Kidney (tissue), 14 donors: ENCODE measurements around the gene ELOA. TPM values are rescaled to one million over a fixed set of nuclear protein-coding genes. Genes with fewer than 3 reads are reported as not detected.
"Not testable (repeated sequence)": the region's sequence is repeated elsewhere in the genome, so short reads cannot be mapped to it uniquely, and the experiment has no call there.

Experiments
- DNase-seq, 5 donors: peaks; one replicate each; pipeline ENCODE4 v3.0.0-alpha.2; 2013 to 2020
- FAIRE-seq: peaks from 2 replicates; lab custom pipeline; 2012; peaks lifted over from hg19 to GRCh38; lab: Jason Lieb, UNC
- H3K27ac ChIP-seq, 2 donors: one replicate each; pipeline ENCODE4 v1.7.0; 2013; ENCODE audit warnings: low read depth in 2 of 2, low read length in 2 of 2, inconsistent platforms in 1 of 2
- H3K27me3 ChIP-seq: one replicate; pipeline ENCODE4 v1.7.1; 2013; ENCODE audit warnings: low read length, inconsistent platforms; ENCODE audit not compliant: control insufficient read depth, insufficient read depth
- H3K36me3 ChIP-seq, 3 donors: one replicate each; pipeline versions ENCODE4 v1.7.0 to v1.7.1; 2013; ENCODE audit warnings: low read length in 3 of 3, control low read depth in 1 of 3, inconsistent platforms in 1 of 3; ENCODE audit not compliant: insufficient read depth in 3 of 3, control insufficient read depth in 2 of 3
- H3K4me1 ChIP-seq, 3 donors: one replicate each; pipeline versions ENCODE4 v1.7.0 to v1.7.1; 2013; ENCODE audit warnings: low read length in 3 of 3, inconsistent platforms in 1 of 3, low read depth in 1 of 3; ENCODE audit not compliant: control insufficient read depth in 2 of 3, insufficient read depth in 2 of 3
- H3K4me3 ChIP-seq, 3 donors: one replicate each; pipeline versions ENCODE4 v1.7.0 to v1.8.1; 2013; ENCODE audit warnings: low read length in 3 of 3, control low read depth in 1 of 3, inconsistent platforms in 1 of 3
- H3K9ac ChIP-seq, 3 donors: one replicate each; pipeline versions ENCODE4 v1.7.0 to v1.7.1; 2013; ENCODE audit warnings: low read length in 3 of 3, control low read depth in 1 of 3, inconsistent platforms in 1 of 3
- H3K9me3 ChIP-seq, 3 donors: one replicate each; pipeline versions ENCODE4 v1.7.0 to v1.7.1; 2013; ENCODE audit warnings: low read length in 3 of 3, control low read depth in 1 of 3, inconsistent platforms in 1 of 3; ENCODE audit not compliant: control insufficient read depth in 2 of 3, insufficient read depth in 1 of 3
- CTCF ChIP-seq: IDR thresholded peaks from 3 replicates; pipeline ENCODE4 v1.5.1; 2012; ENCODE audit warnings: mild to moderate bottlenecking, moderate library complexity, borderline replicate concordance; ENCODE audit not compliant: insufficient read depth; ENCODE audit errors: extremely low read depth
- intact Hi-C: fragments of 100-400 bp; cut with DNase I; formaldehyde crosslinking; loops from one replicate; pipeline ENCODE4 v1.11.1; 2022
- polyA plus RNA-seq: library from polyadenylated mRNA; stranded (reverse); fragments of 350-450 nt; fragmentation: Illumina TruSeq; extraction: RNeasy Lipid Tissue Mini Kit (QIAGEN cat#74804); gene quantifications from one replicate; pipeline ENCODE4 v1.2.3, GENCODE V29; 2014; ENCODE audit warnings: low read depth, low replicate concordance; ENCODE audit not compliant: insufficient read depth
- total RNA-seq: library from RNA; stranded (reverse); fragmentation: NEBNext Ultra II Directional; extraction: Animal tissue kit (Norgen Biotek cat#: 25700); gene quantifications from one replicate; pipeline ENCODE4 v1.2.1, GENCODE V29; 2021
- donor health status: control.
- donor health status: control.
- donor health status: control.
- donor health status: control.
- donor health status: control.
- donor health status: DM: yes; HTN: yes; CAD: no.
- donor health status: Normal renal cell carcinoma (clear cell type).

Gene ELOA
- total and polyA plus RNA-seq, 2 donors from 2014 or later, result 13.7 to 39.1 TPM

GRCh38 chr1:23792151-23792945, 49.1 kb downstream of the ELOA start:
- H3K9ac ChIP-seq, result peak overlapping the region in 1 of 3 donors; percentile 82
- no peaks in the 10 kb centered on the region for H3K27me3 ChIP-seq
- no peak for TF ChIP-seq CTCF
- H3K27ac ChIP-seq, result no peak overlapping the region
- H3K9me3 ChIP-seq, result no peaks in the 10 kb centered on the region
- DNase-seq (peak in 2 of 5 donors; percentile 50 to 76), FAIRE-seq (no peak)
- H3K36me3 ChIP-seq, result peaks cover 0 to 13% (median 7%) of the 10 kb centered on the region in 3 donors
- peaks cover 0 to 26% (median 5%) of the 10 kb centered on the region in 3 donors for H3K4me1 ChIP-seq
- peak overlapping the region; percentile 31 to 93 (median 42) for H3K4me3 ChIP-seq
- intact Hi-C loops, result no loop called here

- FAIRE-seq (no peak), DNase-seq (peak in 3 of 5 donors; percentile 30 to 83 (median 48))
- Histone ChIP-seq H3K4me3 (no peak overlapping the region), H3K27ac (no peak overlapping the region), H3K27me3 (no peaks in the 10 kb centered on the region), H3K9me3 (no peaks in the 10 kb centered on the region), H3K36me3 (peaks cover 0 to 5% (median 2%) of the 10 kb centered on the region in 3 donors), H3K9ac (no peak overlapping the region), H3K4me1 (peaks cover 0 to 32% (median 5%) of the 10 kb centered on the region in 3 donors)
- TF ChIP-seq CTCF, result no peak
- intact Hi-C loops, result no loop called here
These were observed 49.9 kb downstream of the ELOA start for GRCh38 chr1:23793018-23793781.

GRCh38 chr1:23793861-23794731, 50.8 kb downstream of the ELOA start:
- FAIRE-seq, result no peak
- H3K4me1 ChIP-seq, result peaks cover 0 to 37% (median 10%) of the 10 kb centered on the region in 3 donors
- DNase-seq, result peak in 2 of 5 donors; percentile 56 to 75
- H3K4me3 ChIP-seq, result no peak overlapping the region
- no peaks in the 10 kb centered on the region for H3K27me3 ChIP-seq
- H3K9me3 ChIP-seq, result no peaks in the 10 kb centered on the region
- H3K9ac ChIP-seq, result no peak overlapping the region
- peaks cover 0 to 9% (median 2%) of the 10 kb centered on the region in 3 donors for H3K36me3 ChIP-seq
- TF ChIP-seq CTCF, result no peak
- no peak overlapping the region for H3K27ac ChIP-seq
- intact Hi-C loops, result no loop called here

GRCh38 chr1:23794732-23795182, 51.5 kb downstream of the ELOA start:
- H3K27ac ChIP-seq, FAIRE-seq, H3K4me3 ChIP-seq, H3K27me3 ChIP-seq, H3K9ac ChIP-seq, H3K9me3 ChIP-seq, intact Hi-C loops, H3K36me3 ChIP-seq: not testable (repeated sequence)
- peak in 1 of 5 donors; percentile 59 for DNase-seq
- H3K4me1 ChIP-seq, result peaks cover 0 to 43% (median 10%) of the 10 kb centered on the region in 3 donors
